Measurements from ENCODE around the gene LIFR. TPM values are rescaled to one million over a fixed set of nuclear protein-coding genes. Genes with fewer than 3 reads are reported as not detected.

Gene LIFR
- total RNA-seq, 2 donors from 2014 or later = not detected

- no peak overlapping the region for H3K4me3 Mint-ChIP-seq
- no peaks in the 10 kb centered on the region for H3K9me3 Mint-ChIP-seq
- ATAC-seq = no peak
Observed at GRCh38 chr5:38451074-38451725, 105.2 kb downstream of the LIFR start.

GRCh38 chr5:38450627-38451026, 105.8 kb downstream of the LIFR start:
- H3K4me1 Mint-ChIP-seq (ENCODE audit: low read depth in 2 of 2) = peaks cover 19 to 31% of the 10 kb centered on the region in 2 donors
- peaks cover 61 to 68% of the 10 kb centered on the region in 2 donors for H3K27me3 Mint-ChIP-seq
- no peak overlapping the region for H3K27ac Mint-ChIP-seq
- H3K9me3 Mint-ChIP-seq = no peaks in the 10 kb centered on the region
- DNase-seq (ENCODE audit: low spot score) (no peak), ATAC-seq (no peak)
- H3K36me3 Mint-ChIP-seq = no peaks in the 10 kb centered on the region
- no peak overlapping the region for H3K4me3 Mint-ChIP-seq

More at GRCh38 chr5:38451074-38451725, 105.2 kb downstream of the LIFR start:
- no peak for DNase-seq (ENCODE audit: low spot score)
- peaks cover 63 to 69% of the 10 kb centered on the region in 2 donors for H3K27me3 Mint-ChIP-seq
- H3K27ac Mint-ChIP-seq = no peak overlapping the region
- no peaks in the 10 kb centered on the region for H3K36me3 Mint-ChIP-seq
- H3K4me1 Mint-ChIP-seq (ENCODE audit: low read depth in 2 of 2) = peaks cover 24 to 37% of the 10 kb centered on the region in 2 donors

- Mint-ChIP-seq H3K27ac (no peak overlapping the region), H3K4me1 (ENCODE audit: low read depth in 2 of 2) (peaks cover 6 to 20% of the 10 kb centered on the region in 2 donors), H3K4me3 (no peak overlapping the region), H3K9me3 (no peaks in the 10 kb centered on the region), H3K36me3 (no peaks in the 10 kb centered on the region), H3K27me3 (peaks cover 65 to 71% of the 10 kb centered on the region in 2 donors)
- DNase-seq (ENCODE audit: low spot score) (no peak), ATAC-seq (no peak)
Observed at GRCh38 chr5:38448568-38449350, 107.7 kb downstream of the LIFR start.

- Mint-ChIP-seq H3K4me1 (ENCODE audit: low read depth in 2 of 2) (peaks cover 0 to 10% of the 10 kb centered on the region in 2 donors), H3K36me3 (no peaks in the 10 kb centered on the region), H3K4me3 (no peak overlapping the region), H3K27me3 (peaks cover 63 to 70% of the 10 kb centered on the region in 2 donors), H3K9me3 (no peaks in the 10 kb centered on the region), H3K27ac (no peak overlapping the region)
- DNase-seq (ENCODE audit: low spot score) (no peak), ATAC-seq (no peak)
Observed at GRCh38 chr5:38447786-38448185, 108.7 kb downstream of the LIFR start.

GRCh38 chr5:38447056-38447455, 109.4 kb downstream of the LIFR start:
- ATAC-seq (no peak), DNase-seq (ENCODE audit: low spot score) (no peak)
- peaks cover 0 to 9% of the 10 kb centered on the region in 2 donors for H3K4me1 Mint-ChIP-seq (ENCODE audit: low read depth in 2 of 2)
- H3K9me3 Mint-ChIP-seq = no peaks in the 10 kb centered on the region
- peaks cover 57 to 62% of the 10 kb centered on the region in 2 donors for H3K27me3 Mint-ChIP-seq
- peak overlapping the region in 1 of 2 donors; percentile 14 for H3K27ac Mint-ChIP-seq
- H3K4me3 Mint-ChIP-seq = no peak overlapping the region
- no peaks in the 10 kb centered on the region for H3K36me3 Mint-ChIP-seq

- no peaks in the 10 kb centered on the region for H3K9me3 Mint-ChIP-seq
- H3K27me3 Mint-ChIP-seq = peaks cover 60 to 68% of the 10 kb centered on the region in 2 donors
- H3K4me3 Mint-ChIP-seq = no peak overlapping the region
- ATAC-seq (no peak), DNase-seq (ENCODE audit: low spot score) (no peak)
- no peaks in the 10 kb centered on the region for H3K36me3 Mint-ChIP-seq
- no peak overlapping the region for H3K27ac Mint-ChIP-seq
- H3K4me1 Mint-ChIP-seq (ENCODE audit: low read depth in 2 of 2) = peaks cover 0 to 8% of the 10 kb centered on the region in 2 donors
Observed at GRCh38 chr5:38446029-38446522, 110.4 kb downstream of the LIFR start.

GRCh38 chr5:38445374-38446028, 110.9 kb downstream of the LIFR start:
- Mint-ChIP-seq H3K27me3 (peaks cover 55 to 65% of the 10 kb centered on the region in 2 donors), H3K9me3 (no peaks in the 10 kb centered on the region), H3K4me1 (ENCODE audit: low read depth in 2 of 2) (peaks cover 0 to 3% of the 10 kb centered on the region in 2 donors), H3K36me3 (no peaks in the 10 kb centered on the region), H3K27ac (no peak overlapping the region), H3K4me3 (no peak overlapping the region)
- DNase-seq (ENCODE audit: low spot score) = no peak
- ATAC-seq = no peak

- H3K27ac Mint-ChIP-seq = no peak overlapping the region
- DNase-seq (ENCODE audit: low spot score) (no peak), ATAC-seq (no peak)
- no peak overlapping the region for H3K4me3 Mint-ChIP-seq
- peaks cover 46 to 54% of the 10 kb centered on the region in 2 donors for H3K27me3 Mint-ChIP-seq
- H3K36me3 Mint-ChIP-seq = no peaks in the 10 kb centered on the region
- H3K4me1 Mint-ChIP-seq (ENCODE audit: low read depth in 2 of 2) = no peaks in the 10 kb centered on the region
- H3K9me3 Mint-ChIP-seq = no peaks in the 10 kb centered on the region
Observed at GRCh38 chr5:38443390-38443789, 113.1 kb downstream of the LIFR start.

GRCh38 chr5:38442247-38442573, 114.2 kb downstream of the LIFR start:
- Mint-ChIP-seq H3K4me3 (no peak overlapping the region), H3K27ac (no peak overlapping the region), H3K4me1 (ENCODE audit: low read depth in 2 of 2) (no peaks in the 10 kb centered on the region), H3K27me3 (peaks cover 41 to 50% of the 10 kb centered on the region in 2 donors), H3K36me3 (no peaks in the 10 kb centered on the region), H3K9me3 (no peaks in the 10 kb centered on the region)
- DNase-seq (ENCODE audit: low spot score) (no peak), ATAC-seq (no peak)

GRCh38 chr5:38441453-38442246, 114.8 kb downstream of the LIFR start:
- H3K27me3 Mint-ChIP-seq = peaks cover 39 to 50% of the 10 kb centered on the region in 2 donors
- H3K4me3 Mint-ChIP-seq = no peak overlapping the region

GRCh38 chr5:38438757-38439156, 117.7 kb downstream of the LIFR start:
- Mint-ChIP-seq H3K4me1 (ENCODE audit: low read depth in 2 of 2) (no peaks in the 10 kb centered on the region), H3K36me3 (no peaks in the 10 kb centered on the region), H3K4me3 (no peak overlapping the region), H3K9me3 (no peaks in the 10 kb centered on the region), H3K27ac (no peak overlapping the region), H3K27me3 (peaks cover 34 to 49% of the 10 kb centered on the region in 2 donors)
- DNase-seq (ENCODE audit: low spot score) = no peak
- ATAC-seq = no peak

More at GRCh38 chr5:38441453-38442246, 114.8 kb downstream of the LIFR start:
- DNase-seq (ENCODE audit: low spot score) = peak; percentile 70
- no peaks in the 10 kb centered on the region for H3K9me3 Mint-ChIP-seq
- H3K4me1 Mint-ChIP-seq (ENCODE audit: low read depth in 2 of 2) = no peaks in the 10 kb centered on the region
- peak; percentile 93 to 94 for ATAC-seq
- H3K36me3 Mint-ChIP-seq = no peaks in the 10 kb centered on the region
- no peak overlapping the region for H3K27ac Mint-ChIP-seq

GRCh38 chr5:38434966-38435705, 121.3 kb downstream of the LIFR start:
- H3K4me3 Mint-ChIP-seq = no peak overlapping the region

More at GRCh38 chr5:38434966-38435705, 121.3 kb downstream of the LIFR start:
- Mint-ChIP-seq H3K9me3 (no peaks in the 10 kb centered on the region), H3K4me1 (ENCODE audit: low read depth in 2 of 2) (no peaks in the 10 kb centered on the region), H3K27me3 (peaks cover 33 to 54% of the 10 kb centered on the region in 2 donors), H3K27ac (no peak overlapping the region), H3K36me3 (no peaks in the 10 kb centered on the region)
- DNase-seq (ENCODE audit: low spot score) = no peak
- no peak for ATAC-seq
